Karpas-422 (cell line): ENCODE data around the gene RCHY1. TPM values are rescaled to one million over a fixed set of nuclear protein-coding genes. Genes with fewer than 3 reads are reported as not detected.
A peak's percentile ranks its signal among the peaks of the same experiment; 100 is the strongest.

ENCODE experiments used
- DNase-seq: peaks from one replicate; pipeline ENCODE4 v3.0.0-alpha.2; 2015
- H2AFZ ChIP-seq: fragments of 200-600 bp; sonication (generic); 2 replicates; pipeline ENCODE4 v1.6.1; 2014; ENCODE audit warnings: antibody characterized with exemption, low read length, mixed read lengths
- H3K27ac ChIP-seq: fragments of 200-600 bp; sonication (generic); 2 replicates; pipeline ENCODE4 v1.5.1; 2014; ENCODE audit warnings: mild to moderate bottlenecking, low read length, moderate library complexity
- H3K27me3 ChIP-seq: fragments of 200-600 bp; sonication (generic); 2 replicates; pipeline ENCODE4 v1.6.1; 2014; ENCODE audit warnings: low read length, mixed read lengths
- H3K36me3 ChIP-seq: fragments of 200-600 bp; sonication (generic); 2 replicates; pipeline ENCODE4 v1.6.1; 2014; ENCODE audit warnings: low read length, mixed read lengths; ENCODE audit not compliant: insufficient read depth
- H3K4me1 ChIP-seq: fragments of 200-600 bp; sonication (generic); 2 replicates; pipeline ENCODE4 v1.6.1; 2014; ENCODE audit warnings: mild to moderate bottlenecking, low read length, mixed read lengths
- H3K4me2 ChIP-seq: fragments of 200-600 bp; sonication (generic); 2 replicates; pipeline ENCODE4 v1.6.1; 2014; ENCODE audit warnings: low read length, low read depth, mild to moderate bottlenecking; ENCODE audit not compliant: poor library complexity, severe bottlenecking
- H3K4me3 ChIP-seq: fragments of 200-600 bp; sonication (generic); 2 replicates; pipeline ENCODE4 v1.5.1; 2014; ENCODE audit warnings: mild to moderate bottlenecking, antibody characterized with exemption, low read length, mixed read lengths
- H3K79me2 ChIP-seq: fragments of 200-600 bp; sonication (generic); 2 replicates; pipeline ENCODE4 v1.6.1; 2014; ENCODE audit warnings: mild to moderate bottlenecking, low read length, mixed read lengths
- H3K9ac ChIP-seq: fragments of 200-600 bp; sonication (generic); 2 replicates; pipeline ENCODE4 v1.6.0; 2014; ENCODE audit warnings: low read length
- H3K9me2 ChIP-seq: fragments of 200-600 bp; sonication (generic), shearing (Covaris generic); replicated peaks from 2 replicates; pipeline ENCODE4 v1.6.0; 2014; ENCODE audit warnings: mild to moderate bottlenecking, low read length, moderate library complexity; ENCODE audit not compliant: insufficient read depth
- H3K9me3 ChIP-seq: fragments of 300-700, 200-600 bp; sonication (generic); 2 replicates; pipeline ENCODE4 v1.6.1; 2014; ENCODE audit warnings: low read length, mixed read lengths
- H4K20me1 ChIP-seq: fragments of 200-600 bp; sonication (generic); 2 replicates; pipeline ENCODE4 v1.6.1; 2014; ENCODE audit warnings: mild to moderate bottlenecking, antibody characterized with exemption, low read length, low read depth; ENCODE audit not compliant: insufficient read depth
- total RNA-seq: library from RNA; depleted of rRNA; stranded (reverse); fragments of >200 nt; shearing (Covaris generic); gene quantifications from 2 replicates; pipeline ENCODE4 v1.2.3, GENCODE V29; 2014; ENCODE audit warnings: low replicate concordance; rRNA removed

Gene RCHY1
- 10.2 and 13.7 TPM in 2 replicates for total RNA-seq

DNA sequence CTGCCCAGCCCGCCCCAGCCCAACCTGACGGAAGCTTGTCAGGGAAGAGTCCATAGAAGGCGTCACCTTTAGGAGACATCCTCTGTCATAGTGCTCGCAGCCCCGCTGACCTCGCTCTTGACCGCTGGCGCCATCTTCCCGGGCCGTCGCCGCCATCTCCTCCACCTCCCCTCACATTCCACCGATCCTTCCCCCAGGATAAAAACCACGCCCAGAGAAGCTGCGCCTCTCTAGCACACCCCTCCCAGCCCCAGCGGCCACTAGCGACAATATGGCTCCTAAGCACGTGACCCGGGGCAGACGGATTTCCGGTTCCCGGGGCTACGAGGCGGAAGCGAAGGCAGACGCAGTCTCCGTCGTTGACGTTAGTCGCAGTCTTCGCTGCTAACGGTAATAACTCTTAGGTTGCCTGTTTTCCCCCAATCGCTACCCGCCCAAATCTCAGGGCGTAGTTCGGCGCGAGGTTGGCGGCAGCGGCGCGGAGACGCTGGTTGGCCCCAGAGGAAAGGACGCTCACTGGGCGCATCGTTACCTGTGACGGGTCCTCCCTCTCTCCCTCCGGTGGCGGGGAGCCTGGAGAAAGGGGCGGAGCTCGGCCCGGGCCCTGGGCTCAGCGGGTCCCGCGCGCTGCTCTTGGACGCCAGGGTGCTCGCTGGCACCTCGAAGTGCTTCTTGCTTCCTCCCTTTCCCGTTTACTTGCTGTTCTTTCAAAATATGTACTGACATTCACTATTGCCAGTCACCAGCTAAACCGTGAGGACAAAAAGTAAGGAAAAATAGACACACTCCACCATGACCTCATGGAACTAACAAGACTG, at the start of gene RCHY1, which contains the start of gene THAP6:
Gene RCHY1, minus strand, starts transcription at position 273 of the 818 bp plus-strand sequence. Its CDS starts 117 bp downstream, at position 156.
Gene THAP6, plus strand, starts transcription at position 343 of the 818 bp plus-strand sequence. CDS start 980 bp downstream, outside the sequence.
- Histone ChIP-seq H3K27ac (peak within 1 kb of the TSS; percentile 83), H3K27me3 (no peaks in the 10 kb centered on the region), H3K9ac (peak within 1 kb of the TSS; percentile 94), H3K4me3 (peak within 1 kb of the TSS; percentile 95), H2AFZ (0 out of 2 replicates have a peak within 1 kb of the TSS, but pooled peaks have one; percentile 50), H3K79me2 (peaks cover 70% of the 10 kb centered on the region), H3K4me1 (peaks cover 27% of the 10 kb centered on the region), H3K4me2 (peak within 1 kb of the TSS; percentile 92), H3K9me3 (no peaks in the 10 kb centered on the region), H3K9me2 (no peaks in the 10 kb centered on the region), H4K20me1 (no peaks in the 10 kb centered on the region), H3K36me3 (peaks cover 13% of the 10 kb centered on the region)
- DNase-seq = peak; percentile 94

DNA sequence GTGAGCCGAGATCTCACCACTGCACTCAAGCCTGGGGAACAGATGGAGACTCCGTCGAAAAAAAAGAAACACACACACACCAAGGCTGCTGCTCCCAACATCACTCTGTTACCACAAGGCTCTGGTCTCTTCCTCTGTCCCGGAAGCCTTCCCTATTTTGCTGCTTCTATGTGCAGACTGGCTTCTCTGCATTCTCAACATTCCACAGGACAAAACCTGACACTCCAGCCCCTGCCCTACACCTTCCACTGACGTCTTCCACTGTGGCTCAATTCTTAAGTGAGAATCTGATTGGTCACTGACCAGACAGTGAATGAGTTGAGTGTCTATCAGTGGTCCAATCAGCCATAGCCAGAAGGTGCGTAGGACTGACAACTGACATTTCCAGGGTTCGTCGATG, 47.6 kb upstream of the RCHY1 start:
- DNase-seq = no peak
- no peak overlapping the region for H3K4me2 ChIP-seq
- no peak overlapping the region for H3K4me3 ChIP-seq
- H4K20me1 ChIP-seq = no peaks in the 10 kb centered on the region
- H3K27ac ChIP-seq = no peak overlapping the region
- H3K9me2 ChIP-seq = no peaks in the 10 kb centered on the region
- no peak overlapping the region for H2AFZ ChIP-seq
- H3K27me3 ChIP-seq = no peaks in the 10 kb centered on the region
- H3K4me1 ChIP-seq = no peaks in the 10 kb centered on the region
- H3K79me2 ChIP-seq = no peaks in the 10 kb centered on the region
- no peaks in the 10 kb centered on the region for H3K36me3 ChIP-seq
- H3K9me3 ChIP-seq = no peaks in the 10 kb centered on the region
- no peak overlapping the region for H3K9ac ChIP-seq

DNA sequence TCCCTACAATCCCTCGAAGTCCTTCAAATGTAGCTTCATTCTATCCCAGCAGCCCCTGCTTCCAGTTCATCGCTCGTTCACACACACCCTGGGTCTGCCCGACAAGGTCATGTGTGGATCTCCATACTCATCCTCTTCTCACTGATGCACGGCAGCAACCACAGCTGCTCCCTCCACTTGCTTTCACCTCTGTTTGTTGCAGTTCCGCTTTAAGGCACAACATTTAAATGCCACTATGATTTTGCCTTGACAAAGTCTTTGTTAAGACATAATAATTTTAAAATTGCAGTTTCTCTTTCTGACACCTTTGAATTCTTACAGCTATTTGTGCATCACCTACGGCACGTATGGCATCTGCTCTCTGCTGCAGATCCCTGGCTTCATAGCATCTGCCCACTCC, 43.5 kb upstream of the RCHY1 start:
- Histone ChIP-seq H3K9ac (no peak overlapping the region), H3K4me2 (no peak overlapping the region), H4K20me1 (no peaks in the 10 kb centered on the region), H3K79me2 (no peaks in the 10 kb centered on the region), H3K36me3 (no peaks in the 10 kb centered on the region), H3K9me3 (no peaks in the 10 kb centered on the region), H3K27ac (no peak overlapping the region), H2AFZ (no peak overlapping the region), H3K27me3 (no peaks in the 10 kb centered on the region), H3K4me1 (peaks cover 14% of the 10 kb centered on the region), H3K9me2 (no peaks in the 10 kb centered on the region), H3K4me3 (no peak overlapping the region)
- no peak for DNase-seq

DNA sequence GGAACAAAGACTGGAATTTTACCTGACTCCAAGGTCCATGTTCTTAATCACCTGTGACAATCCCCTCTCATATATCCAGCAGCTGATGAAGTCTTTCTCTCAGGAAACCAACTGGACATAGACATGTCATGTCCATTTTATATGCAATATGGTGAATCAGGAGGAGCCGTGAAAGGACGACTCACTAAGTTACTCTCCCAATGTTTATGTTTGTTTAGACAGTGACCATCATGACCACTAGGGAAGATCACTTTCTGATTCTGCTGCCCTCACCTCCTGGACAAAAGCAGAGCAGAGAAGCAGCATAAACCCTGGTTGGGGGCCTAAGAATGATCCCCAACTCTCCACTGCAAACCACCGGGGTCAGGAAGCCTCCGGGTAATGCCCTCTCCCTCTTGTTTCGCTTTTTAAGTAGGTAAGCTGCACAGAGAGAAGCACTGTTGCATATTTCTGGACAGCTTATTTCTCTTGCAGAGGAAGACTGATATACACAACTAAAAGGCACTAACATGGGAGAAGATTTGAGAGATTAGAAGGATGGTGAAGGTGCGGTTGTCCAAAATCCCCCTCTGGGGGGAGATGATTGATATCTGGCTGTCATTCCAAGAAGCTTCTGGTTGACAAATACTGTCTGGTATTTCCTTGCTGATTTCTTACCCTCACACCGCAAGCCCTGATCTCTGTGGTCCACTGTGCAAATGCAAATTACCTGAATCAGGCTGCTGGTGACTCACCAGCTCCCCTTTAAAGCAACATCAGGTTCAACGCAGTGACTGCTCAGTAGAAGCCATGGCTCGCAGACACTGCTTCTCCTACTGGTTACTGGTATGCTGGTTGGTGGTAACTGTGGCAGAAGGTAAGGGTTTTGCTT, 41.3 kb upstream of the RCHY1 start, which contains the start of gene ODAPH:
Gene ODAPH, plus strand, starts transcription at position 773 of the 871 bp plus-strand sequence. Its CDS starts 17 bp downstream, at position 790.
- Histone ChIP-seq H3K9me2 (no peaks in the 10 kb centered on the region), H4K20me1 (no peaks in the 10 kb centered on the region), H3K9ac (peak within 1 kb of the TSS; percentile 24; the same call in 1 of the 2 replicates), H3K79me2 (no peaks in the 10 kb centered on the region), H3K4me1 (peaks cover 14% of the 10 kb centered on the region), H3K36me3 (no peaks in the 10 kb centered on the region), H3K4me3 (peak within 1 kb of the TSS; percentile 15; the same call in 1 of the 2 replicates), H2AFZ (peak within 1 kb of the TSS; percentile 36; the same call in 1 of the 2 replicates), H3K9me3 (no peaks in the 10 kb centered on the region), H3K27me3 (no peaks in the 10 kb centered on the region), H3K27ac (no peak within 1 kb of the TSS), H3K4me2 (peak within 1 kb of the TSS; percentile 53)
- peak; percentile 75 for DNase-seq

DNA sequence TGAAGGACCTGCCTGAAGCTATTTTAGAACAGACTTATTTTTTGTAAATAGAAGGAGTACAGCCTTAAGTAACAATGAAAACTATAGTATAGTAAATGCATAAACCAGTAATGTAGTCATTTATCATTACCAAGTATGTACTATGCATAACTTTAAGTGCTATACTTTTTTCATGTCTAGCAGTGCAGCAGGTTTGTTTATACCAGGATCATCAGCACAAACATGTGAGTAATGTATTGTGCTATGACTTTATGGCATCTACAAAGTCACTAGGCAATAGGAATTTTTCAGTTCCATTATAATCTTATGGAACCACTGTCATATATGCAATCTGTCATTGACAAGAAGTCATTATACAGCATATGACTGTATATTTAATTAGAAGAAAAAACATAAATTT, 38.2 kb upstream of the RCHY1 start:
- Histone ChIP-seq H4K20me1 (no peaks in the 10 kb centered on the region), H3K4me2 (no peak overlapping the region), H3K9ac (no peak overlapping the region), H2AFZ (no peak overlapping the region), H3K36me3 (no peaks in the 10 kb centered on the region), H3K4me1 (peaks cover 14% of the 10 kb centered on the region), H3K27me3 (no peaks in the 10 kb centered on the region), H3K9me3 (no peaks in the 10 kb centered on the region), H3K9me2 (no peaks in the 10 kb centered on the region), H3K27ac (no peak overlapping the region), H3K4me3 (no peak overlapping the region), H3K79me2 (no peaks in the 10 kb centered on the region)
- DNase-seq = no peak

DNA sequence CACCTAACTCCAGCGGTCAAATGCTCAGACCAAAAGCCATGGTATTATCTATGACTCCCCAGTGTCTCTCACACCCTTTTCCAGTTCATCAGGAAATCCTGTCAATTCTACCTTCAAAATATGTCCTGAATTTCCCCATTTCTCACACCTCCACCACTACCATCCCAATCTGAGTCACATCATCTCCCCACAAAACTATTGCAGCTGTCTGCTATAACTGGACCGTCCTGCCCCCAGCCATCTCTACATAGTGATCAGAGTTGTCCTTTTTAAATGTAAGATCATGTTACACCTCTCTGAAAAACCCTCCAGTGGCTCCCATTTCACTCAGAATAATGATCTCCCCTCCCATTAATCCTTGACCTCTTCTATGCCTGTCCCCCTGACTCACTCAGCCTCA, 34.8 kb upstream of the RCHY1 start:
- no peaks in the 10 kb centered on the region for H3K27me3 ChIP-seq

DNA sequence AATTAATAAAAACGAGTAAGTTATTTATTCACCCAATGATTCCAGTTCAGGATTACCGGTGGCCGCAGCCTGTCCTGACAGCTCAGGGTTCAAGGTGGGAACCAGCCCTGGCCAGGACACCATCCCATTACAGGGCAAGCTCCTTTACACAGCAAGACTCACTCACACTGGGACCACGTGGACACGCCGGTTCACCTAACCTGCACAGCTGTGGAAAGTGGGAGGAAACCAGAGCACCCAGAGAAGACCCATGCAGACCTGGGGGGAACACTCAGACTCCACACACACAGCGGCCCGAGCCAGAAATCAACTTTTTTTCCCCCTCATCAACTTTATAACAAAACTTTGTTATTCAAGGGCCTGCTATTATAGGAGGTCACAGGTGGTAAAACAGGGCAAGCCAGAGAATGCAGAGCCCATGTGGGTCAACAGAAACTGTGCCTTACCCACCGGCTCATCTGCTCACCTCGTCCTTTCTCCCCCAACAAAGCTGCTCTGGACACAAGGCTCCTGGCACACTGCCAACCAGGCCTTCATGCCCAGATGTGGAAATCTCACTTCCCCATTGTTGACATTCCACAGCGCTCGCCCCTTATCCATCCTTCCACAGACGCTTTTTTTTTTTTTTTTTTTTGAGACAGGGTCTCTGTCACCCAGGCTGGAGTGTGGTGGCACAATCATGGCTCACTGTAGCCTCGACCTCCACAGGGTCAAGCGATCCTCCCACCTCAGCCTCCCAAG, 33.6 kb upstream of the RCHY1 start:
- Histone ChIP-seq H3K9me3 (no peaks in the 10 kb centered on the region), H3K4me3 (no peak overlapping the region), H4K20me1 (no peaks in the 10 kb centered on the region), H2AFZ (no peak overlapping the region), H3K79me2 (no peaks in the 10 kb centered on the region), H3K4me1 (no peaks in the 10 kb centered on the region), H3K9ac (no peak overlapping the region), H3K36me3 (no peaks in the 10 kb centered on the region), H3K9me2 (no peaks in the 10 kb centered on the region), H3K4me2 (no peak overlapping the region), H3K27me3 (no peaks in the 10 kb centered on the region), H3K27ac (no peak overlapping the region)
- no peak for DNase-seq

More for the DNA sequence above, 34.8 kb upstream of the RCHY1 start:
- Histone ChIP-seq H3K9me2 (no peaks in the 10 kb centered on the region), H3K4me3 (no peak overlapping the region), H3K79me2 (no peaks in the 10 kb centered on the region), H3K9me3 (no peaks in the 10 kb centered on the region), H3K9ac (no peak overlapping the region), H3K36me3 (no peaks in the 10 kb centered on the region), H4K20me1 (no peaks in the 10 kb centered on the region), H3K27ac (no peak overlapping the region), H2AFZ (no peak overlapping the region), H3K4me2 (no peak overlapping the region), H3K4me1 (no peaks in the 10 kb centered on the region)
- no peak for DNase-seq
